Nephron progenitor cell (in vitro differentiated cells): ENCODE data around the gene SENP8.

Experiments
- DNase-seq: peaks from one replicate; pipeline ENCODE4 v3.0.0; 2021
- H3K27ac Mint-ChIP-seq: 2 replicates; pipeline ENCODE4 v1.8.0; 2021; ENCODE audit warnings: mild to moderate bottlenecking, moderate library complexity, mixed read lengths
- H3K27me3 Mint-ChIP-seq: 2 replicates; pipeline ENCODE4 v1.8.0; 2021; ENCODE audit warnings: mild to moderate bottlenecking, low read depth, mixed read lengths; ENCODE audit not compliant: poor library complexity
- H3K36me3 Mint-ChIP-seq: 2 replicates; pipeline ENCODE4 v1.8.0; 2021; ENCODE audit warnings: low read depth, mixed read lengths
- H3K4me1 Mint-ChIP-seq: 2 replicates; pipeline ENCODE4 v1.8.0; 2021; ENCODE audit warnings: mixed read lengths
- H3K4me3 Mint-ChIP-seq: 2 replicates; pipeline ENCODE4 v1.8.0; 2021; ENCODE audit warnings: mild to moderate bottlenecking, moderate library complexity, mixed read lengths
- H3K9me3 Mint-ChIP-seq: 2 replicates; pipeline ENCODE4 v1.8.0; 2021; ENCODE audit warnings: mild to moderate bottlenecking, moderate library complexity, mixed read lengths
- CTCF ChIP-seq: fragments of 200-600 bp; sonication (generic); IDR thresholded peaks from 2 replicates; pipeline ENCODE4 v1.5.0; 2021; ENCODE audit warnings: antibody characterized with exemption

The SENP8 gene

GRCh38 chr15:72160696-72161245, 42.6 kb downstream of the SENP8 start:
- H3K9me3 Mint-ChIP-seq = no peaks in the 10 kb centered on the region
- no peak for TF ChIP-seq CTCF
- no peaks in the 10 kb centered on the region for H3K36me3 Mint-ChIP-seq
- H3K27ac Mint-ChIP-seq = no peak overlapping the region
- peaks cover 12% of the 10 kb centered on the region for H3K4me1 Mint-ChIP-seq
- no peak overlapping the region for H3K4me3 Mint-ChIP-seq
- peaks cover 13% of the 10 kb centered on the region for H3K27me3 Mint-ChIP-seq
- no peak for DNase-seq

GRCh38 chr15:72161361-72162132, 43.3 kb downstream of the SENP8 start:
- Mint-ChIP-seq H3K36me3 (no peaks in the 10 kb centered on the region), H3K27ac (no peak overlapping the region), H3K4me1 (peaks cover 9% of the 10 kb centered on the region), H3K27me3 (peaks cover 17% of the 10 kb centered on the region), H3K9me3 (no peaks in the 10 kb centered on the region), H3K4me3 (no peak overlapping the region)
- no peak for TF ChIP-seq CTCF
- DNase-seq = no peak

- Mint-ChIP-seq H3K27me3 (peaks cover 18% of the 10 kb centered on the region), H3K27ac (peak overlapping the region; percentile 29), H3K4me3 (no peak overlapping the region), H3K36me3 (no peaks in the 10 kb centered on the region), H3K4me1 (peaks cover 9% of the 10 kb centered on the region), H3K9me3 (no peaks in the 10 kb centered on the region)
- DNase-seq = no peak
- no peak for TF ChIP-seq CTCF
These were observed 44.4 kb downstream of the SENP8 start for GRCh38 chr15:72162569-72162968.

GRCh38 chr15:72163719-72164118, 45.5 kb downstream of the SENP8 start:
- Mint-ChIP-seq H3K4me3 (no peak overlapping the region), H3K36me3 (no peaks in the 10 kb centered on the region), H3K27ac (no peak overlapping the region), H3K4me1 (peaks cover 18% of the 10 kb centered on the region), H3K27me3 (peaks cover 22% of the 10 kb centered on the region), H3K9me3 (no peaks in the 10 kb centered on the region)
- no peak for DNase-seq
- TF ChIP-seq CTCF = no peak

- Mint-ChIP-seq H3K27me3 (peaks cover 22% of the 10 kb centered on the region), H3K36me3 (no peaks in the 10 kb centered on the region), H3K27ac (no peak overlapping the region), H3K9me3 (no peaks in the 10 kb centered on the region), H3K4me1 (peaks cover 30% of the 10 kb centered on the region), H3K4me3 (no peak overlapping the region)
- no peak for DNase-seq
- no peak for TF ChIP-seq CTCF
These were observed 48.7 kb downstream of the SENP8 start for GRCh38 chr15:72166716-72167417.
